H9 (cell line): Measurements from ENCODE around the gene USP6NL. TPM values are rescaled to one million over a fixed set of nuclear protein-coding genes. Genes with fewer than 3 reads are reported as not detected.

ENCODE experiments used
- DNase-seq: peaks from one replicate; pipeline ENCODE4 v3.0.0-alpha.2; 2017
- H2AFZ ChIP-seq: one replicate; pipeline ENCODE4 v1.6.1; 2013; ENCODE audit warnings: mild to moderate bottlenecking, low read length, control low read depth, moderate library complexity
- H2AK5ac ChIP-seq: 2 replicates; pipeline ENCODE4 v1.6.1; 2013; ENCODE audit warnings: low read length, control low read depth, mixed read lengths; ENCODE audit not compliant: insufficient read length
- H2BK120ac ChIP-seq: one replicate; pipeline ENCODE4 v1.6.1; 2013; ENCODE audit warnings: low read depth, mild to moderate bottlenecking, low read length, control low read depth, inconsistent platforms; ENCODE audit not compliant: poor library complexity, severe bottlenecking
- H2BK12ac ChIP-seq: 2 replicates; pipeline ENCODE4 v1.6.1; 2013; ENCODE audit warnings: low read length, control low read depth, mixed read lengths, low read depth; ENCODE audit not compliant: insufficient read length
- H2BK15ac ChIP-seq: 2 replicates; pipeline ENCODE4 v1.6.1; 2013; ENCODE audit warnings: low read depth, low read length, control low read depth
- H2BK20ac ChIP-seq: one replicate; pipeline ENCODE4 v1.6.1; 2013; ENCODE audit warnings: low read depth, mild to moderate bottlenecking, low read length, control low read depth, inconsistent platforms; ENCODE audit not compliant: poor library complexity, severe bottlenecking
- H2BK5ac ChIP-seq: 2 replicates; pipeline ENCODE4 v1.6.1; 2013; ENCODE audit warnings: low read length, control low read depth, mixed read lengths; ENCODE audit not compliant: insufficient read length
- H3K14ac ChIP-seq: 2 replicates; pipeline ENCODE4 v1.6.1; 2013; ENCODE audit warnings: low read length, control low read depth; ENCODE audit not compliant: insufficient read depth
- H3K18ac ChIP-seq: 2 replicates; pipeline ENCODE4 v1.6.1; 2013; ENCODE audit warnings: low read depth, mild to moderate bottlenecking, mixed read lengths, low read length, control low read depth; ENCODE audit not compliant: insufficient read length
- H3K23ac ChIP-seq: 2 replicates; pipeline ENCODE4 v1.6.1; 2013; ENCODE audit warnings: low read length, control low read depth, mixed read lengths, low read depth; ENCODE audit not compliant: insufficient read length
- H3K23me2 ChIP-seq: 2 replicates; pipeline ENCODE4 v1.6.1; 2013; ENCODE audit warnings: low read depth, mild to moderate bottlenecking, mixed read lengths, low read length, control low read depth; ENCODE audit not compliant: insufficient read length, poor library complexity, severe bottlenecking
- H3K27ac ChIP-seq: 2 replicates; pipeline ENCODE4 v1.5.1; 2013; ENCODE audit warnings: low read length, control low read depth, mixed read lengths, low read depth; ENCODE audit not compliant: insufficient read length
- H3K27me3 ChIP-seq: 2 replicates; pipeline ENCODE4 v1.6.1; 2013; ENCODE audit warnings: low read length, control low read depth, inconsistent platforms; ENCODE audit not compliant: insufficient read depth
- H3K4ac ChIP-seq: 2 replicates; pipeline ENCODE4 v1.6.1; 2013; ENCODE audit warnings: low read depth, mild to moderate bottlenecking, control low read depth, inconsistent platforms, low read length, moderate library complexity
- H3K4me1 ChIP-seq: 2 replicates; pipeline ENCODE4 v1.6.1; 2013; ENCODE audit warnings: low read length, control low read depth, inconsistent platforms; ENCODE audit not compliant: insufficient read depth
- H3K4me2 ChIP-seq: 2 replicates; pipeline ENCODE4 v1.6.1; 2013; ENCODE audit warnings: low read length, control low read depth, mixed read lengths; ENCODE audit not compliant: insufficient read length, insufficient read depth
- H3K56ac ChIP-seq: 2 replicates; pipeline ENCODE4 v1.6.1; 2013; ENCODE audit warnings: low read depth, mild to moderate bottlenecking, mixed read lengths, low read length, control low read depth; ENCODE audit not compliant: insufficient read length
- H3K79me1 ChIP-seq: 2 replicates; pipeline ENCODE4 v1.6.1; 2013; ENCODE audit warnings: low read depth, mild to moderate bottlenecking, moderate library complexity, low read length, control low read depth, inconsistent platforms; ENCODE audit not compliant: insufficient read depth, poor library complexity, severe bottlenecking
- H3K79me2 ChIP-seq: 2 replicates; pipeline ENCODE4 v1.6.1; 2013; ENCODE audit warnings: low read length, control low read depth, inconsistent platforms; ENCODE audit not compliant: insufficient read depth
- H3K9ac ChIP-seq: 2 replicates; pipeline ENCODE4 v1.6.1; 2013; ENCODE audit warnings: low read length, control low read depth, mixed read lengths; ENCODE audit not compliant: insufficient read length; ENCODE audit errors: extremely low read depth
- H3K9me3 ChIP-seq: one replicate; pipeline ENCODE4 v1.6.1; 2013; ENCODE audit warnings: low read depth, low read length, inconsistent platforms; ENCODE audit not compliant: control insufficient read depth
- H3T11ph ChIP-seq: one replicate; pipeline ENCODE4 v1.6.1; 2013; ENCODE audit warnings: mild to moderate bottlenecking, low read length, control low read depth, inconsistent platforms
- H4K20me1 ChIP-seq: one replicate; pipeline ENCODE4 v1.6.1; 2013; ENCODE audit not compliant: control insufficient read depth, insufficient read length, insufficient read depth
- H4K5ac ChIP-seq: 2 replicates; pipeline ENCODE4 v1.6.1; 2013; ENCODE audit warnings: low read depth, mild to moderate bottlenecking, mixed read lengths, low read length, control low read depth; ENCODE audit not compliant: insufficient read length
- H4K8ac ChIP-seq: replicated peaks from 2 replicates; pipeline ENCODE4 v1.6.1; 2013; ENCODE audit warnings: low read length, control low read depth, mixed read lengths, low read depth; ENCODE audit not compliant: insufficient read length
- H4K91ac ChIP-seq: 2 replicates; pipeline ENCODE4 v1.6.1; 2013; ENCODE audit warnings: low read depth, mild to moderate bottlenecking, moderate library complexity, mixed read lengths, low read length, control low read depth; ENCODE audit not compliant: insufficient read length
- H3K27ac Mint-ChIP-seq, 3 experiments: 2 replicates in 2 of 3; 3 replicates in 1 of 3; pipeline ENCODE4 v1.8.0; 2020 to 2021; ENCODE audit warnings: mixed read lengths in 3 of 3, mild to moderate bottlenecking in 1 of 3, moderate library complexity in 1 of 3
- H3K27me3 Mint-ChIP-seq: 2 replicates; pipeline ENCODE4 v1.8.0; 2021; ENCODE audit warnings: low read depth, mild to moderate bottlenecking, moderate library complexity, mixed read lengths
- H3K36me3 Mint-ChIP-seq, 3 experiments: 2 replicates in 2 of 3; 3 replicates in 1 of 3; pipeline ENCODE4 v1.8.0; 2020 to 2021; ENCODE audit warnings: low read depth in 3 of 3, mixed read lengths in 3 of 3; ENCODE audit not compliant: insufficient read depth in 1 of 3
- H3K4me1 Mint-ChIP-seq, 2 experiments: 2 replicates each; pipeline ENCODE4 v1.8.0; 2020; ENCODE audit warnings: mixed read lengths in 2 of 2
- H3K4me3 Mint-ChIP-seq, 2 experiments: 2 replicates in 1 of 2; 3 replicates in 1 of 2; pipeline ENCODE4 v1.8.0; 2020 to 2021; ENCODE audit warnings: mild to moderate bottlenecking in 2 of 2, mixed read lengths in 2 of 2, moderate library complexity in 1 of 2
- H3K9me3 Mint-ChIP-seq, 2 experiments: 2 replicates in 1 of 2; 3 replicates in 1 of 2; pipeline ENCODE4 v1.8.0; 2020; ENCODE audit warnings: mild to moderate bottlenecking in 2 of 2, mixed read lengths in 2 of 2, moderate library complexity in 1 of 2
- WGBS: extraction: QIAGEN DNeasy Blood & Tissue Kit; methylation state at CpG from one replicate; pipeline ENCODE4 v1.1.7; 2013; ENCODE audit warnings: missing lambda C conversion rate, low lambda C conversion rate, mixed read lengths; ENCODE audit not compliant: insufficient read length; ENCODE audit errors: extremely low coverage; 5-methylcytosine and 5-hydroxymethylcytosine counted together
- total RNA-seq: library from RNA; stranded (reverse); gene quantifications from 2 replicates; pipeline ENCODE4 v1.2.1, GENCODE V29; 2021
- TF ChIP-seq, protein P1 (sequence below): fragments of 200-600 bp; sonication (generic); conservative IDR thresholded peaks from 3 replicates; pipeline ENCODE4 v1.8.0; 2021; ENCODE audit warnings: antibody characterized with exemption, mild to moderate bottlenecking

Gene USP6NL
- total RNA-seq, 1 experiment from 2014 or later: 28.3 TPM

- no peak overlapping the region for H4K91ac ChIP-seq
- no peak overlapping the region for H4K8ac ChIP-seq
- H3K27ac Mint-ChIP-seq: no peak overlapping the region; a peak in 1 of 7 replicates
- H3K36me3 Mint-ChIP-seq: no peaks in the 10 kb centered on the region
- H3K4me1 ChIP-seq: no peaks in the 10 kb centered on the region
- no peak for DNase-seq
- H4K5ac ChIP-seq: no peak overlapping the region
- no peak overlapping the region for H2BK20ac ChIP-seq
- H3K56ac ChIP-seq: no peak overlapping the region
- H3K4me3 Mint-ChIP-seq: no peak overlapping the region
- no peak overlapping the region for H3K23ac ChIP-seq
- no peak overlapping the region for H3K14ac ChIP-seq
- WGBS: no CpG with 5 or more reads among the region's 8 CpGs
- H2BK12ac ChIP-seq: no peak overlapping the region
- no peak overlapping the region for H3K4me2 ChIP-seq
- no peaks in the 10 kb centered on the region for H3K27me3 ChIP-seq
- H2AK5ac ChIP-seq: no peak overlapping the region
- no peak overlapping the region for H2AFZ ChIP-seq
- no peaks in the 10 kb centered on the region for H4K20me1 ChIP-seq
- H3K79me2 ChIP-seq: no peaks in the 10 kb centered on the region
- H3K9me3 Mint-ChIP-seq: no peaks in the 10 kb centered on the region
- H3T11ph ChIP-seq: no peak overlapping the region
- TF ChIP-seq, protein P1, sequence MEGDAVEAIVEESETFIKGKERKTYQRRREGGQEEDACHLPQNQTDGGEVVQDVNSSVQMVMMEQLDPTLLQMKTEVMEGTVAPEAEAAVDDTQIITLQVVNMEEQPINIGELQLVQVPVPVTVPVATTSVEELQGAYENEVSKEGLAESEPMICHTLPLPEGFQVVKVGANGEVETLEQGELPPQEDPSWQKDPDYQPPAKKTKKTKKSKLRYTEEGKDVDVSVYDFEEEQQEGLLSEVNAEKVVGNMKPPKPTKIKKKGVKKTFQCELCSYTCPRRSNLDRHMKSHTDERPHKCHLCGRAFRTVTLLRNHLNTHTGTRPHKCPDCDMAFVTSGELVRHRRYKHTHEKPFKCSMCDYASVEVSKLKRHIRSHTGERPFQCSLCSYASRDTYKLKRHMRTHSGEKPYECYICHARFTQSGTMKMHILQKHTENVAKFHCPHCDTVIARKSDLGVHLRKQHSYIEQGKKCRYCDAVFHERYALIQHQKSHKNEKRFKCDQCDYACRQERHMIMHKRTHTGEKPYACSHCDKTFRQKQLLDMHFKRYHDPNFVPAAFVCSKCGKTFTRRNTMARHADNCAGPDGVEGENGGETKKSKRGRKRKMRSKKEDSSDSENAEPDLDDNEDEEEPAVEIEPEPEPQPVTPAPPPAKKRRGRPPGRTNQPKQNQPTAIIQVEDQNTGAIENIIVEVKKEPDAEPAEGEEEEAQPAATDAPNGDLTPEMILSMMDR: no peak
- no peak overlapping the region for H3K4ac ChIP-seq
- H3K9ac ChIP-seq: no peak overlapping the region
- no peak overlapping the region for H2BK5ac ChIP-seq
- H2BK120ac ChIP-seq: no peak overlapping the region
- no peak overlapping the region for H3K18ac ChIP-seq
- no peak overlapping the region for H3K27ac ChIP-seq
- no peaks in the 10 kb centered on the region for H3K9me3 ChIP-seq
- H3K27me3 Mint-ChIP-seq: peaks cover 1% of the 10 kb centered on the region
- H3K4me1 Mint-ChIP-seq: 0 out of 4 replicates have a peak, but pooled peaks cover 0 to 6% of the 10 kb centered on the region in 2 experiments
- H3K23me2 ChIP-seq: no peaks in the 10 kb centered on the region
- no peak overlapping the region for H2BK15ac ChIP-seq
- H3K79me1 ChIP-seq: no peaks in the 10 kb centered on the region
Observed at GRCh38 chr10:11653758-11654471, 42.5 kb upstream of the USP6NL start.
